K562 (cell line): Measurements from ENCODE around the gene TSKS. TPM values are rescaled to one million over a fixed set of nuclear protein-coding genes. Genes with fewer than 3 reads are reported as not detected.

Experiments used
- CBX5 ChIP-seq: IDR thresholded peaks from 2 replicates; pipeline ENCODE4 v1.6.1; 2014; ENCODE audit warnings: low read depth, borderline replicate concordance
- CCNT2 ChIP-seq: IDR thresholded peaks from 2 replicates; pipeline ENCODE4 v1.6.1; 2011; ENCODE audit warnings: borderline replicate concordance, low read depth, mild to moderate bottlenecking, moderate library complexity, mixed read lengths, low read length; ENCODE audit not compliant: insufficient read length; ENCODE audit errors: extremely low read depth
- FIP1L1 ChIP-seq: fragments of 200-400 bp; formaldehyde crosslinking; IDR thresholded peaks from 2 replicates; pipeline ENCODE4 v1.6.1; 2018; ENCODE audit warnings: mild to moderate bottlenecking, low read depth, low read length; ENCODE audit not compliant: poor library complexity, severe bottlenecking
- NR4A1 ChIP-seq, 2 experiments: fragments of 250-450 bp in 1 of 2; fragments of 450-650 bp in 1 of 2; sonication (Bioruptor Pico) in 1 of 2; IDR thresholded peaks; 2 replicates each; pipeline versions ENCODE4 v1.4.0 to v1.6.1; 2016 to 2020; ENCODE audit warnings: mild to moderate bottlenecking in 2 of 2, missing compliant biosample characterization in 1 of 2, missing genetic modification characterization in 1 of 2, moderate library complexity in 1 of 2
- PRDM10 ChIP-seq: fragments of 450-650 bp; IDR thresholded peaks from 2 replicates; pipeline ENCODE4 v1.6.1; 2018; ENCODE audit not compliant: partially characterized antibody
- SRSF7 ChIP-seq: fragments of 200-400 bp; formaldehyde crosslinking; optimal IDR thresholded peaks from 2 replicates; pipeline ENCODE3; 2017; ENCODE audit warnings: mild to moderate bottlenecking, low read depth, low read length
- ZNF175 ChIP-seq: fragments of 200-800 bp; sonication (Bioruptor generic); IDR thresholded peaks from 2 replicates; pipeline ENCODE4 v1.6.1; 2016; ENCODE audit warnings: low read depth, mild to moderate bottlenecking, missing genetic modification characterization, missing compliant biosample characterization
- ZNF398 ChIP-seq: fragments of 250-450 bp; sonication (Bioruptor Pico); IDR thresholded peaks from 2 replicates; pipeline ENCODE4 v1.8.0; 2021; ENCODE audit warnings: moderate library complexity, mild to moderate bottlenecking, inconsistent platforms
- ZNF507 ChIP-seq: conservative IDR thresholded peaks from 2 replicates; pipeline ENCODE4 v1.6.1; 2017; ENCODE audit warnings: missing genetic modification characterization, missing compliant biosample characterization
- polyA plus RNA-seq, 8 experiments: library from polyadenylated mRNA; depleted of rRNA in 4 of 8; stranded (reverse) in 5 of 8; unstranded in 3 of 8; fragments of >200 nt; fragmentation: Nextera tagmentation in 2 of 8; fragmentation: Illumina TruSeq in 1 of 8; extraction: Ambion mirVana in 2 of 8; extraction: Trizol in 1 of 8; gene quantifications; 2 replicates each; pipeline versions ENCODE4 v1.2.1 to v1.2.3, GENCODE V29; 2011 to 2014; ENCODE audit warnings: inconsistent platforms in 1 of 8, missing spikeins in 1 of 8
- total RNA-seq, 7 experiments: library from RNA; depleted of rRNA in 6 of 7; stranded (reverse); fragments of >200 nt in 6 of 7; fragmentation: Illumina TruSeq in 2 of 7; extraction: Trizol in 2 of 7; gene quantifications; 2 replicates each; pipeline versions ENCODE4 v1.2.1 to v1.2.3, GENCODE V29; 2011 to 2021; ENCODE audit warnings: low replicate concordance in 1 of 7
- TF ChIP-seq, protein P1 (sequence below): sonication (generic); formaldehyde crosslinking; IDR thresholded peaks from 2 replicates; pipeline ENCODE4 v1.8.0; 2022; ENCODE audit warnings: missing genetic modification reagents, mild to moderate bottlenecking, borderline replicate concordance

TSKS gene
- total and polyA plus RNA-seq, 9 of the 15 experiments (the other 6 are each of a cell fraction or from before 2014, with no cell fraction given): 0.14 to 4.5 (median 0.80) TPM

DNA sequence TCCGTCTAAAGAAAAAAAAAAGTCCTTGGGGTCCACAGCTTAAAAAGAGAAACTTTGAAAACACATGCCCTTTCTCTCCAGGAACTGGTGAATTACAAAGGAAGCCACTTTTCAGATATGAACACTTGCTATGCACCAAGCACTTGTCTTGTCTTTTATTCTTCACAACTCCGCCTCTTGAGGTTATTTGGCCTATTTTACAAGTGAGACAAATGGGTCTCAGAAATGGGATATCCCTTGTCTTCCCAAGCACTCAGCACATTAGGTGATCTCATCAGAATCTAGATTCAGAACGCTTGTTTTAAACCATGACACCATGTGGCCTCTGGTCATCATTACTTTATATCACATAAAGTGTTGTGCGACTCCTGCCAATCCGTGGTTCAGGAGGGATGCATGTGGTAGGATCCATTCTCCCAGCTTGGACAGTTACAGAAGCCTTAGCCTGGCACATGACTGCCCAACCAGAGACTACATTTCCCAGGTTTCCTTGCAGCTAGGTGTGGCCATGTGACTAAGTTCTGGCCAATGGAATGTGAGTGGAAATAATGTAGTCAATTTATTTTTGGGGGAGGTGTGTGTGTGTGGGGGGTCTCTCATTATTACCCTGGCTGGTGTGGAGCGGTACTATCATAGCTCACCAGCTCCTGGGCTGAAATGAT is 13.9 kb downstream of the TSKS start (continued):
- TF ChIP-seq NR4A1 (CRISPR knock-in tag; IDR thresholded peaks at IDR 0.05) (no peak), NR4A1 (tag; IDR thresholded peaks at IDR 0.05) (no peak), ZNF398 (no peak), CCNT2 (no peak), FIP1L1 (no peak), PRDM10 (peak; percentile 49), CBX5 (no peak), ZNF507 (no peak), SRSF7 (no peak), ZNF175 (CRISPR knock-in tag) (no peak)
- TF ChIP-seq, protein P1, sequence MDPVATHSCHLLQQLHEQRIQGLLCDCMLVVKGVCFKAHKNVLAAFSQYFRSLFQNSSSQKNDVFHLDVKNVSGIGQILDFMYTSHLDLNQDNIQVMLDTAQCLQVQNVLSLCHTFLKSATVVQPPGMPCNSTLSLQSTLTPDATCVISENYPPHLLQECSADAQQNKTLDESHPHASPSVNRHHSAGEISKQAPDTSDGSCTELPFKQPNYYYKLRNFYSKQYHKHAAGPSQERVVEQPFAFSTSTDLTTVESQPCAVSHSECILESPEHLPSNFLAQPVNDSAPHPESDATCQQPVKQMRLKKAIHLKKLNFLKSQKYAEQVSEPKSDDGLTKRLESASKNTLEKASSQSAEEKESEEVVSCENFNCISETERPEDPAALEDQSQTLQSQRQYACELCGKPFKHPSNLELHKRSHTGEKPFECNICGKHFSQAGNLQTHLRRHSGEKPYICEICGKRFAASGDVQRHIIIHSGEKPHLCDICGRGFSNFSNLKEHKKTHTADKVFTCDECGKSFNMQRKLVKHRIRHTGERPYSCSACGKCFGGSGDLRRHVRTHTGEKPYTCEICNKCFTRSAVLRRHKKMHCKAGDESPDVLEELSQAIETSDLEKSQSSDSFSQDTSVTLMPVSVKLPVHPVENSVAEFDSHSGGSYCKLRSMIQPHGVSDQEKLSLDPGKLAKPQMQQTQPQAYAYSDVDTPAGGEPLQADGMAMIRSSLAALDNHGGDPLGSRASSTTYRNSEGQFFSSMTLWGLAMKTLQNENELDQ: no peak
